ENCODE data around the gene DIAPH1.

- TF ChIP-seq POLR2A (IDR thresholded peaks at IDR 0.05; ENCODE audit: low read length) (no peak), GATA1 (IDR thresholded peaks at IDR 0.05; ENCODE audit: low read depth, low read length) (no peak)
These were observed 57.9 kb downstream of the DIAPH1 start for GRCh38 chr5:141560725-141561483.

All from erythroblast (primary cell).